IMR-90 (cell line): ENCODE results near the gene GRID1.

ENCODE experiments used
- CEBPB ChIP-seq: IDR thresholded peaks from 2 replicates; pipeline ENCODE4 v1.6.1; 2012; ENCODE audit warnings: low read depth, low read length, improper control_type of control experiment
- CTCF ChIP-seq: conservative IDR thresholded peaks from 2 replicates; pipeline ENCODE4 v1.5.1; 2012; ENCODE audit warnings: mild to moderate bottlenecking, low read depth, low read length, improper control_type of control experiment
- MAFK ChIP-seq: IDR thresholded peaks from 2 replicates; pipeline ENCODE4 v1.6.1; 2012; ENCODE audit warnings: low read depth, low read length, improper control_type of control experiment
- MAZ ChIP-seq: IDR thresholded peaks from 2 replicates; pipeline ENCODE4 v1.6.1; 2012; ENCODE audit warnings: low read depth, mild to moderate bottlenecking, low read length, improper control_type of control experiment, moderate library complexity, borderline replicate concordance
- MXI1 ChIP-seq: IDR thresholded peaks from 2 replicates; pipeline ENCODE4 v1.6.1; 2012; ENCODE audit warnings: low read depth, mild to moderate bottlenecking, low read length, moderate library complexity, borderline replicate concordance
- NFE2L2 ChIP-seq: fragments of 150-350 bp; IDR thresholded peaks from 2 replicates; pipeline ENCODE4 v1.6.1; 2016; ENCODE audit warnings: low read depth, mild to moderate bottlenecking, low read length
- POLR2A ChIP-seq: IDR thresholded peaks from 2 replicates; pipeline ENCODE4 v1.6.1; 2012; ENCODE audit warnings: mild to moderate bottlenecking, low read depth, low read length
- RAD21 ChIP-seq: IDR thresholded peaks from 2 replicates; pipeline ENCODE4 v1.6.1; 2012; ENCODE audit warnings: low read length, improper control_type of control experiment
- RFX5 ChIP-seq: IDR thresholded peaks from 2 replicates; pipeline ENCODE4 v1.8.0; 2012; ENCODE audit warnings: low read depth, mild to moderate bottlenecking, low read length, moderate library complexity
- SMC3 ChIP-seq: fragments of 150-350 bp; IDR thresholded peaks from 2 replicates; pipeline ENCODE4 v1.6.1; 2016; ENCODE audit warnings: low read depth, mild to moderate bottlenecking, antibody characterized with exemption, low read length, moderate library complexity
- USF2 ChIP-seq: fragments of 150-350 bp; IDR thresholded peaks from 2 replicates; pipeline ENCODE4 v1.6.1; 2017; ENCODE audit warnings: mild to moderate bottlenecking, antibody characterized with exemption, low read length, low read depth

- TF ChIP-seq CTCF, result no peak
- no peak for TF ChIP-seq SMC3
- TF ChIP-seq POLR2A, result no peak
- TF ChIP-seq RAD21, result no peak
- no peak for TF ChIP-seq MXI1
- no peak for TF ChIP-seq MAFK
- no peak for TF ChIP-seq NFE2L2
- TF ChIP-seq USF2, result no peak
- no peak for TF ChIP-seq RFX5
- no peak for TF ChIP-seq MAZ
- TF ChIP-seq CEBPB, result no peak
Observed at GRCh38 chr10:85992324-85992723, 374.3 kb downstream of the GRID1 start.
